Activated CD4-positive, alpha-beta T cell treated with anti-CD3 and anti-CD28 coated beads for 1 hour (primary cell): Measurements from ENCODE around the gene ETFA.
"Not testable (repeated sequence)": the region's sequence is repeated elsewhere in the genome, so short reads cannot be mapped to it uniquely, and the experiment has no call there.

Experiments used
- DNase-seq: peaks from one replicate; pipeline ENCODE4 v3.0.0-alpha.2; 2020

The ETFA gene

GRCh38 chr15:76270876-76271275, 40.4 kb downstream of the ETFA start:
- no peak for DNase-seq

- no peak for DNase-seq
These were observed 44.2 kb downstream of the ETFA start for GRCh38 chr15:76267077-76267476.

DNA sequence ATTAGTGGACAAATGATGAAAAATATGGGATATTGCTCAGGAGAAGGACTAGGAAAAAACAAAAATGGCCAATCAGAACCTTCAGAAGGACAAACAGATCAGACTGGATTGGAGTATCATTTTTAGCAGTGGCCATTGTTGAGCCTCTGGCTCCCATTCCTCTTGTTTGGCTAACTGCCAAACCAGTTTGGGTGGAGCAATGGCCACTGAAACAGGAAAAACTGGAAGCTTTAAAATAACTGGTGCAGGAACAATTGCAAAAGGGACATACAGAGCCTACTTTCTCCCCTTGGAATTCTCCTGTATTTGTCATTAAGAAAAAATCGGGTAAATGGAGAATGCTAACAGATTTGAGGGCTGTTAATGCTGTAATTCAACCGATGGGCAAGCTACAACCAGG, 45.5 kb downstream of the ETFA start:
- DNase-seq, result not testable (repeated sequence)

GRCh38 chr15:76260246-76260938, 50.9 kb downstream of the ETFA start:
- no peak for DNase-seq

DNA sequence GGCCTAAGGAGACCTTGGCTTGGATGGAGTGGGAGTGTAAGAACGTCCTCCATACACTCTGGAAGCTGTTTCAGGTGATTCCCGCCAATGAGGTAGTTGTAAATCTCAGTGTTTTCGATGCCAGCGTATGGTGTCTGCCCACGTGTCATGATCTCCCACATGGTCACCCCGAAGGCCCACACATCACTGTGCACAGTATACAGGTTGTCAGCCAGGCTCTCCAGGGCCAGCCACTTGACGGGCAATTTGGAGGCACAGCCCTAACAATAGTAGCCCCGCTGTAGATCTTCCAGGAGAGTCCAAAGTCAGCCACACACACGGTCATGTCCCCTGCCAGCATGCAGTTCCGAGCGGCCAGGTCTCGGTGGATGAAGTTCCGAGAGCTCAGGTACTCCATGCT, 51.9 kb downstream of the ETFA start:
- DNase-seq, result no peak

- no peak for DNase-seq
These were observed 52.8 kb downstream of the ETFA start for GRCh38 chr15:76258460-76258859.

GRCh38 chr15:76253691-76254473, 57.4 kb downstream of the ETFA start:
- DNase-seq, result no peak

DNA sequence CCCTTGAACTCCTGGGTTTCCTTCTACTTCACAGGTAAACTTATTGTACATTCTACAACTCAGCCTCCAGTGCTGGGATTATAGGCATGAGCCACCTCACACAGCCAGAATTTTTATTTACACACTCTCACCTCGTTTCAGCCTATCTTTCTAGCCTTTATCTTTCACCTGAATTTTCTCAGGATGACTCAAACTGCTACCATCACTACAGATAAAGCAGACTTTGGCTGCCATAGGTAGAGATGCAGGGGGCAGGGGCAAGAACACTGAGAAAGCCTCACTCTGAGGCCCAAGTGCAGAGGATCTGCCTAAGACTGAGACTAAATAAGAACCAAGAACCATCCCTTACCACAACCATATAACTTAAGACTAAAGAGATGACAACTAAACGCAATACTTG, 59.0 kb downstream of the ETFA start:
- no peak for DNase-seq

DNA sequence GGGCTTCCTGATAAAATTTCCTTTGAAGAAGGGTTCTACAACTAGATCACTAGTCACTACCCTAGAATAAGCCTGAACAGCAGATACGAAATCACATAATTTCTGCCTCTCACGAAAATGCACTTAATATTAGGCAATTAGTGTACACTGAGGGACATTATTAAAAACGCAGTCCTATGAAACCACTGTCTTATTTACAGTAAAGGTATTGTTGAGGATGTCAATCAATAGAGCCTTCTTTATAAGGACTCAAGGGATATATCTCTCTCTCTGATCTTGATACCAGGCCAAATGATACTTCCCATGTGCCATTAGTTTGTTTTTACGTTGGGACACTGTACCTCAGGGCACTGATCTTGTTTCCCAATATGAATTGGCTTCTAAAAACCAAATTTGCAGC, 59.6 kb downstream of the ETFA start:
- DNase-seq, result no peak

- no peak for DNase-seq
These were observed 66.1 kb downstream of the ETFA start for GRCh38 chr15:76245072-76245610.

GRCh38 chr15:76239786-76240185, 71.5 kb downstream of the ETFA start:
- DNase-seq, result no peak

DNA sequence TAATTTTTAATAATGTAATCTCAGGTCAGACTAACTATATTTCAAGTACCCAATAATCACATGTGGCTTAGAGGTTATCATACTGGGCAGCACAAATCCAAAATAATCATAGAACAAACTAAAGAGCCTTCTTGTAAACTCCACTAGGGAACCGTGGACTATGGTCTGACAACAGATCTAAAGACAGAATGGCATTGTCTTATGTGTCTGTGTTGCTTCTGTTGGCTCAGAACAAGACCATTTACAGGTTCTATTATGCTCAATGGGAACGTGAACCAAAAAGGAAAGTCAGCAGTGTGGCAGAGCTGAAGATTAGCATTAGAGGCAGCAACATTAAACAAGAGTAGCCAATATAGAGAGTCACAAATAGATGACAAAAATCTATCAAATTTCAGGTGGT, 74.9 kb downstream of the ETFA start:
- no peak for DNase-seq

GRCh38 chr15:76235186-76235826, 76.0 kb downstream of the ETFA start:
- DNase-seq, result no peak

- DNase-seq, result no peak
These were observed 76.9 kb downstream of the ETFA start for GRCh38 chr15:76234337-76234889.

DNA sequence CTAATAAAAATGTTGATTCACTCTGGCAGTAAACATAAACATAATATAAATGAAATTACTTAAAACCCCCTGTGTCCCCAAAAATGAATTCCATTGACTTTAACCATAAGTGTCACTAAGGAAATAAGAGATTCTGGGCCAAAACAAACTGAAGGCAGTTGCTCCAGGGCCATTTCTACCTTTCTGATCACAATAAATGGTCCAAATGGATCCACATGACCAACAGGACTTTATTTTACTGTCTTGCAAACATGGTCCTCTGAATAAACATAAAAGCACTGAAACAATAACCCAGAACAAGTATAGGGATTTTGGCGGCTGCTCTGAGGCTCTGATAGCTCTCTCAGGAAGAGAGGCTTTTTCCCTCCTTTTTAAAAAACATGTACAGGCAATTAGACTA, 77.3 kb downstream of the ETFA start:
- no peak for DNase-seq

DNA sequence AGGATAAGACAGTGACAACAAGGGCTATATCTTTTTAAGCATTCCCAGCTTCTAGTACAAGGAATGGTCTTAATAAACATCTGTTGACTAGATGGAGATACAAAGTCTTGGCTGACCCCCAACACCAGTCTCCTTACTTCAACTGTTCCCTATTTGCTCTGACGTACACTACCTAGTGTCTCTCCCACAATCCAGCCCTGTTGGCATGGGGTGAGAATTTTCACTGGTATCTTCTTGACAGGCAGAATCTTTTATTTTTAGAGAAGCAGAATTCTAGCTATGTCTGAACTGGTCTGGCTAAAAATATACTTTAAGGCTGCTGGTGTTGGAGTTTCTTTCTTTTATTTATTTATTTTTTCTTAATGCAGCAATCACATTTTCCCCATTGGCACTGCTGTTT, 82.0 kb downstream of the ETFA start:
- DNase-seq, result no peak

GRCh38 chr15:76223521-76223920, 87.7 kb downstream of the ETFA start:
- no peak for DNase-seq

DNA sequence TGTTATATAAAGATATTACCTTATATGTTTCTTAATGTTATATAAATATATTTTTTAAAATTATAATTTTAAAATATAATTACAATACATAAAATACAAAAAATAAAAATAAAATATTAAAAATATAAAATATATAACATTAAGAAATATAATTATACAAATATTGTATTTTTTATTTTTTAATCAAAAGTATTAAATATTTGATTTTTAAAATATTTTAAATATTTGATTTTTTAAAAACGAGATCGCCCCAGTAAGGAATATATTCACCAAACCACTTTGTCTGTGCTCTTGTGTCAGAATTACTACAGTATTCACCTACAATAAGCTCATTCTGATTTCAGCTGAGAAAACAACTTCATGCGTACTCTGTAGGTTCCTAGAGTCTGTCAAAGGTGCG, 89.1 kb downstream of the ETFA start:
- no peak for DNase-seq

DNA sequence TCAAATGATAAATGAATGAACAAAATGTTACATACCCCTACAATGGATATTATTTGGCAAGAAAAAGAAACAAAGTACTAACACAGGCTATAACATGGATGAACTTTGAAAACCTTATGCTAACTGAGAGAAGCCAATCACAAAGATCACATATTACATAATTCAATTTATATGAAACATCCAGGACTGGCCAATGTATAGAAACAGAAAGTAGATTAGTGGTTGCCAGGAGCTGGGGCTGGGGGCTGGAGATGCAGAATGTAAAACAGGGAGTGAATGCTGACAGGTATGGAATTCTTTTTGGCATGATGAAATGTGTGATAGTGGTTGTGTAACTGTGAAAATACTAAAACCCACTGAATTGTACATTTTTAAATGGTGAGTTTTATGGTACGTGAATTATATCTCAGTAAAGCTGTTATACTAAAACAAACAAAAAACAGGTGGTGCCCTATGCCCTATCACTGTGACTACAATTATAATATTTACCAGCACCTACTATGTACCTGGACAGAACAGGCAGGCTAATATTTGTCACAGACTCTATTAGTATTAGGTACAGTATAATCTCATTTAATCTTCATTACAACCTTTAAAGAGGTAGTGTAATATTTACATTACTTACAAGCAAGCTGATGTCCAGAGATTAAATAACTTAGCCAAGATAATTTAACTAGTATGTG, 90.0 kb downstream of the ETFA start:
- DNase-seq, result no peak

GRCh38 chr15:76217882-76218217, 93.4 kb downstream of the ETFA start:
- DNase-seq, result no peak

DNA sequence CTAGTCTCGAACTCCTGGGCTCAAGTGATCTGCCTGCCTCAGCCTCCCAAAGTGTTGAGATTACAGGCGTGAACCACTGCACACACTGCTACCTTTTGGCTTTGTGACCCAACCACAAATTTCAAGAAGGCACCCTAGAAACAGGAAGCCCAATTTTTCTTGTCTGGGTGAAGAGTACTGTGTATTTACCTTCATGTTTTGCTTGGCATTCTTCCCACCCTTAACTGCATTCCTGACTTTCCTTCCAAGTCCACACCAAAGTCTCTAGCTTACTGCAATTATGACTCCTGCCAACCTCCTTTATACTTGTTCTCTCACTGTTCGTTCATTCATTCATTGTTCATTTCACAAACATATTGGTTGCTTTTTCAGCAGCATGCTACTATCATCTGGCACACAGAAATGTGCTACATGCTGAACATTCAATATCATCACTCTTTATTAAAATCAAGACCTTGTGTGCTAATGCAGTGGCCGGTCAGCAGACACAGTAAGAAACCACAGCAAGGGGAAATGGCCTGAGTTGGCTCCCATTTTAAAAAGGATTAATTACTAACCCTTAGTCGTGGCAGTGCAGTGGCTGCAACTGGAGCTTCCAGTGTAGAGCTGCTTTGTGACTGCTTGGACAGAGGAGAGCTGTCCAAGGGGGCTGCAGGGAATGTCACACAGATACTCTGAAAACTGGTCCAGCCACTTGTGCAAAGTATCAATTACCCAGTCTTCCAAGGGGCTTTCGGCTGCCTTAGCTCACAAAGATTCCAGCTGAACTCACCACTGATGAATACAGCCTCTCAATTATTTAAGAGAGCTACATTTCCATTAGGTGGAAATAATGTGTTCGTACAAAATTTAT, 94.0 kb downstream of the ETFA start:
- no peak for DNase-seq

- no peak for DNase-seq
These were observed 95.6 kb downstream of the ETFA start for GRCh38 chr15:76215634-76216033.
